Gastrocnemius medialis (tissue), 4 donors: Measurements from ENCODE around the gene RNF214.

Experiments used
- CTCF ChIP-seq, 5 experiments: fragments of 450-650 bp in 3 of 5; fragments of 200-600 bp in 2 of 5; sonication (generic) in 2 of 5; IDR thresholded peaks in 4 of 5; conservative IDR thresholded peaks in 1 of 5; 1 replicate in 4 of 5; 2 replicates in 1 of 5; pipeline ENCODE4 v1.5.1; 2016 to 2019; ENCODE audit warnings: antibody characterized with exemption in 5 of 5, mild to moderate bottlenecking in 3 of 5, moderate library complexity in 3 of 5
- POLR2A ChIP-seq, 2 donors: fragments of 450-650 bp; IDR thresholded peaks; one replicate each; pipeline ENCODE4 v1.6.1; 2017; ENCODE audit warnings: antibody characterized with exemption in 2 of 2, mild to moderate bottlenecking in 2 of 2, moderate library complexity in 2 of 2

- TF ChIP-seq CTCF (IDR thresholded peaks at IDR 0.05 in 4 of 5, conservative IDR thresholded peaks at IDR 0.05 in 1 of 5) (no peak), POLR2A (IDR thresholded peaks at IDR 0.05) (no peak)
Measured at GRCh38 chr11:117298195-117298594, 65.7 kb downstream of the RNF214 start.
